Ishikawa (cell line): ENCODE results near the gene ZNF488.

Source experiments
- EP300 ChIP-seq: IDR thresholded peaks from 2 replicates; pipeline ENCODE4 v1.6.1; 2012; ENCODE audit warnings: borderline replicate concordance
- FOXM1 ChIP-seq: IDR thresholded peaks from 2 replicates; pipeline ENCODE4 v1.6.1; 2012; ENCODE audit warnings: low read depth, borderline replicate concordance
- USF1 ChIP-seq: IDR thresholded peaks from 2 replicates; pipeline ENCODE4 v1.6.1; 2012
- YY1 ChIP-seq: IDR thresholded peaks from 2 replicates; pipeline ENCODE4 v1.6.1; 2012; ENCODE audit warnings: low read depth
- TF ChIP-seq, protein P1 (sequence below): IDR thresholded peaks from 2 replicates; pipeline ENCODE4 v1.6.1; 2012; ENCODE audit warnings: low read depth, mild to moderate bottlenecking

- TF ChIP-seq, protein P1, sequence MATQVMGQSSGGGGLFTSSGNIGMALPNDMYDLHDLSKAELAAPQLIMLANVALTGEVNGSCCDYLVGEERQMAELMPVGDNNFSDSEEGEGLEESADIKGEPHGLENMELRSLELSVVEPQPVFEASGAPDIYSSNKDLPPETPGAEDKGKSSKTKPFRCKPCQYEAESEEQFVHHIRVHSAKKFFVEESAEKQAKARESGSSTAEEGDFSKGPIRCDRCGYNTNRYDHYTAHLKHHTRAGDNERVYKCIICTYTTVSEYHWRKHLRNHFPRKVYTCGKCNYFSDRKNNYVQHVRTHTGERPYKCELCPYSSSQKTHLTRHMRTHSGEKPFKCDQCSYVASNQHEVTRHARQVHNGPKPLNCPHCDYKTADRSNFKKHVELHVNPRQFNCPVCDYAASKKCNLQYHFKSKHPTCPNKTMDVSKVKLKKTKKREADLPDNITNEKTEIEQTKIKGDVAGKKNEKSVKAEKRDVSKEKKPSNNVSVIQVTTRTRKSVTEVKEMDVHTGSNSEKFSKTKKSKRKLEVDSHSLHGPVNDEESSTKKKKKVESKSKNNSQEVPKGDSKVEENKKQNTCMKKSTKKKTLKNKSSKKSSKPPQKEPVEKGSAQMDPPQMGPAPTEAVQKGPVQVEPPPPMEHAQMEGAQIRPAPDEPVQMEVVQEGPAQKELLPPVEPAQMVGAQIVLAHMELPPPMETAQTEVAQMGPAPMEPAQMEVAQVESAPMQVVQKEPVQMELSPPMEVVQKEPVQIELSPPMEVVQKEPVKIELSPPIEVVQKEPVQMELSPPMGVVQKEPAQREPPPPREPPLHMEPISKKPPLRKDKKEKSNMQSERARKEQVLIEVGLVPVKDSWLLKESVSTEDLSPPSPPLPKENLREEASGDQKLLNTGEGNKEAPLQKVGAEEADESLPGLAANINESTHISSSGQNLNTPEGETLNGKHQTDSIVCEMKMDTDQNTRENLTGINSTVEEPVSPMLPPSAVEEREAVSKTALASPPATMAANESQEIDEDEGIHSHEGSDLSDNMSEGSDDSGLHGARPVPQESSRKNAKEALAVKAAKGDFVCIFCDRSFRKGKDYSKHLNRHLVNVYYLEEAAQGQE: no peak
- TF ChIP-seq EP300 (no peak), YY1 (no peak), FOXM1 (no peak), USF1 (no peak)
Observed at GRCh38 chr10:47418966-47419365, 34.9 kb upstream of the ZNF488 start.
